NCI-H187 treated with DMSO at 0.1 percent for 48 hours (cell line): Measurements from ENCODE around the gene MRAP2.
"Not testable (repeated sequence)": the region's sequence is repeated elsewhere in the genome, so short reads cannot be mapped to it uniquely, and the experiment has no call there.

Source experiments
- DNase-seq: peaks from one replicate; lab custom pipeline; 2025; lab: John Stamatoyannopoulos, UW

The MRAP2 gene

DNA sequence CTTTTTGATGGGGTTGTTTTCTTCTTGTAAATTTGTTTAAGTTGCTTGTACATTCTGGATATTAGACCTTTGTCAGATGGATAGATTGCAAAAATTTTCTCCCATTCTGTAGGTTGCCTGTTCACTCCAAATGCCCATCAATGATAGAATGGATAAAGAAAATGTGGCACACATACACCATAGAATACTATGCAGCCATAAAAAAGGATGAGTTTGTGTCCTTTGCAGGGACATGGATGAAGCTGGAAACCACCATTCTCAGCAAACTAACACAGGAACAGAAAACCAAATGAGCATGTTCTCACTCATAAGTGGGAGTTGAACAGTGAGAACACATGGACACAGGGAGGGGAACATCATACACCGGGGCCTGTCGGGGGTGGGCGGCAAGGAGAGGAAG lies 1.6 kb upstream of the MRAP2 start:
- DNase-seq = not testable (repeated sequence)

GRCh38 chr6:84035484-84035883 lies 1.9 kb downstream of the MRAP2 start:
- no peak for DNase-seq

GRCh38 chr6:84037425-84038089 lies 4.0 kb downstream of the MRAP2 start:
- DNase-seq = no peak

DNA sequence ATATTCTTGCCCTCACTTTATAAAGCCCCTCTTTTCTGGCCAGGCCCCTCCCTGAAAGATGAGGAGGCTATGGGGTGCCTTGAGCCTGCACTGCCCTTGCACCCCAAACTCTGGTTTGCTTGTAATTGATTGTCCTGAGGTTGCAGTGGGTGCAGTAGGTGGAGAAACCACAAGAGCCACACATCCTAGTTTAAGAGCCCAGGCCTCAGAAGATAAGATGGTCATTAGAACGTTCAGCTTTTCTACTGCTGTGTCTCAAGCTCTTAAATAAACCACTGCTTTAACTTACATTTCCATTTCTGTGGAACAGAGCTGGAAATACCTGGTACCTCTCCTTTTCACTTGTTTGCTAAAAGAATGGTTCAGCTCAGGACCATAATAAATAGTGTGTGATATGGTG lies 9.0 kb downstream of the MRAP2 start:
- no peak for DNase-seq

DNA sequence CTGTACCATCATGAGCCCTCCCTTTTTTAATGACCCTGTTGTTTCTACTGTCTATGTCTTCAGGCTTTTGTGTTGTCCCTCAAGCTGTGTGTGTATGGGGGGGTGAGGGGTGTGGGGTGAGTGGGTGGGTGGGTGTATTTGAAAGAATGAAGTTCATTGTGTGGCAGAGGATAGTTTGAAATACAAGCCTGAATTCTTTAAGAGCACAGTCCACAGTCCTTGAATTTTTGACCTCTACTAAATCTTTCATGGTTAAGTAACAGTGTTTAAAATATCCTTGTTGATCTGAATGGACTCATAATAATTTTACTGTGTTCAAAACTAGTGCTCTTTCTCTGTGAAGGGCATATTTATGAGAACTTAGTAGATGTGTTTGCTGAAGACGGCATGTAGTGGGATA lies 10.0 kb downstream of the MRAP2 start:
- no peak for DNase-seq

GRCh38 chr6:84046755-84047154 lies 13.2 kb downstream of the MRAP2 start:
- DNase-seq = no peak

GRCh38 chr6:84048588-84048987 lies 15.0 kb downstream of the MRAP2 start:
- DNase-seq = no peak

DNA sequence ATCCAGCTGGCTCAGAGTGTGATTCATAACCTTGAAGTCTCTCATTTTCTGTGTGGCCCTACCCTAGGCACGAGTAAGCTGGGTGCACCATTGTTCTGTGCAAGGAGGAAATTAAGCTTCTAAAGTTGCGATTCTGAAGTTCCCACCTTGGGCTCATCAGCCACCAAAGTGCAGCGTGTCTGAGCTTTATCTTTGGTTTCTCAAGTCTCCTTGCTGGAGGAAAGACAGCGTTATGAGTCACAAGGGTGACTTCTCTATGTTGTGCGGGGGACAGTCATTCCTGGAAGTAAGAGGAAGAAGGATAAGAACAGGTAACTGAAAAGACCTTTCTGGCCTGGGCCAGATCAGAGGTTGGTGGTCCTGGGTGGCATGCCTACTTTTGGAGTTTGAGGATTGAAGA lies 16.8 kb downstream of the MRAP2 start:
- DNase-seq = no peak

DNA sequence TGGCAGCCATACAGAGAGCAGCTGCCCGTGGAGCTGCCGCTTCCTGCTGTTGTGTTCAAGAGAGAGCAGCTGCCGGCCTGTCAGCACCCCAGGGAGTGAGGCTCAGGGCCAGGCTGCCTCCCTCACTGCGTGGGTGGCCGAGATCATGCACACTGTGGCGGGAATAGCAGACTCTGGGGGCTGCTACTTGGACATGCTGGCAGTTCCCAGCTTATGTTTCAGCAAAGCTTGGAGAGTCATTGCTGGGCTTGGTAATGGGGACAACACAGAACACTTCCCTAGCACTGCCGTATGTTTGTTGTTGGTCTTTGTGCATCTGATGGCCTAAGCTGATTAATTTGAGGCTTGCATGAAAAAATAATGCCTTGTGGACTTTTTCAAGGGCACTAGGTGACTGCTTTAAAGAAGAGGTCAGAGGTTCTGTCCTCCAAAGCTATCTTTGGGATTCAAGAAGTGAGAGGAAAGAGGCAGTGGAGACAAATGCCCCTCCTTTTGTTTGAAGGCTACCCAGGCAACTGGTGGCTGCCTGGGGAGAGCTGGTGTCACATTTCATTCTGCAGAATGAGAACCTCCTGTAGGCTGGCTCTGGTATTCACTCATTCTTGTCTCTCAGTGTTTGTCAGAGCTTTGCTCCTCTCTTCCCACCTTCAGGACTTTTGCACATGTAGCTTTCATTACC lies 18.8 kb downstream of the MRAP2 start:
- DNase-seq = peak; percentile 77

GRCh38 chr6:84052883-84053241 lies 19.3 kb downstream of the MRAP2 start:
- no peak for DNase-seq

GRCh38 chr6:84055647-84056046 lies 22.1 kb downstream of the MRAP2 start:
- DNase-seq = no peak

GRCh38 chr6:84057908-84058307 lies 24.3 kb downstream of the MRAP2 start:
- DNase-seq = no peak

DNA sequence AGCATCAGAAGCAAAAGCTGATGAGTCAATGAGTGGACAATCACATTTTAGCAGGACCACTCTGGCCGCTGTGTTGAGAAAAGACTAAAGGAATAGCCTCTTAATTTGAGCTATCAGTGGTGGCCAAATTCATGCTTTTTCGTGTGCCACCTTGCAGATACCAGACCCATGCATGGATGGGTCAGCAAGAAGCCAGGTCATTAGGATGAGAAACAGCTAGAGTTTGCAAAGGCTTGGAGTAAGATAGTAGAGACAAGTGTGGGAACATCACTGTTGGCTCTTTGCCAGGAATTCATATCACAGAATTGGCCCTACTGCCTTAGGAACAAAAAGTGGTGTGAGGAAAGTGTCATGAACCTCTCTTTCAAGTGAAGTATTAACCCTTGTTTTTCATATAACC lies 25.5 kb downstream of the MRAP2 start:
- no peak for DNase-seq

GRCh38 chr6:84061174-84061573 lies 27.6 kb downstream of the MRAP2 start:
- no peak for DNase-seq

GRCh38 chr6:84061613-84062398 lies 28.2 kb downstream of the MRAP2 start:
- no peak for DNase-seq

GRCh38 chr6:84062519-84063154 lies 29.1 kb downstream of the MRAP2 start:
- DNase-seq = no peak

DNA sequence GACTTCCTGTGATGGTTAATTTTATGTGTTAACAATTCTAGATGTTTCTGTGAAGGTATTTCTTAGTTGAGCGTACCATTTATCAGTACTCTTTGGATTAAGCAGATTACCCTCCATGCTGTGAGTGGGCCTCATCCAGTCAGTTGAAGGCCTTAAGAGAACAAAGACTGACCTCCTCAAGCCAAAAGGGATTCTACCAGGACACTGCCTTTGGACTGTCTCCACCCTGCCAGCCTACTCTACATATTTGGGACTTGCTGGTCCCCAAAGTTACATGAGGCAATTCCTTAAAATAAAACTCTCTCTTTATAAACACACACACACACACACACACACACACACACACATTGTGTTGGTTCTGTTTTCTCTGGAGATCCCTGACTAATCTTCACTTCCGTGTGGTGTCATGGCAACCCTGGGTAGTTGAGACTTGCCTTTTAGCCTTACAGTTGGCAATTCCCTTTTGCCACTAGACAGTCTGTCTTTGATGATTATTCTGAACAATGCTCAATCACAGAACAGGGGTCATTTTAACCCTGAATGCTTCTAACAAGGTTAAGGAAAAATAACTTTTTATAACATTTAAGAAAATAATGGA lies 32.2 kb downstream of the MRAP2 start:
- DNase-seq = no peak

DNA sequence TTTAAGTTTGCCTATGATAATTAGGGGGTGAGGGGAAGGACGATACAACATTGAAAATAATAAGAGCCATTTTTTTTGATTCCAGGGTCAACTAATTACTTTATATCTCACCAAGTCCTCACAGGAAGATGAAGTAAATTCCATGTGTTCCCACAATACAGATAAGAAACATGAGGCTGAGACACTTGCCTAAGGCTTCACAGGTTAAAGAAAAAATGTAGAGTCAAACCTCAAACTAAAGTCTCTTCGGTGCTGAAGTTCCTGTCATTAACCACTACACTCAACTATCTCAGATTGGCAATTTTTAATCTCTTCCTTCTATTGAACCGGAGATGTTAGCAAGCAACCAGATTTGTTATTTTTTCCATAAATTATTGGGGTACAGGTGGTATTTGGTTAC lies 33.0 kb downstream of the MRAP2 start:
- no peak for DNase-seq

GRCh38 chr6:84068873-84069272 lies 35.3 kb downstream of the MRAP2 start:
- DNase-seq = not testable (repeated sequence)

GRCh38 chr6:84072442-84072997 lies 38.9 kb downstream of the MRAP2 start:
- DNase-seq = no peak

DNA sequence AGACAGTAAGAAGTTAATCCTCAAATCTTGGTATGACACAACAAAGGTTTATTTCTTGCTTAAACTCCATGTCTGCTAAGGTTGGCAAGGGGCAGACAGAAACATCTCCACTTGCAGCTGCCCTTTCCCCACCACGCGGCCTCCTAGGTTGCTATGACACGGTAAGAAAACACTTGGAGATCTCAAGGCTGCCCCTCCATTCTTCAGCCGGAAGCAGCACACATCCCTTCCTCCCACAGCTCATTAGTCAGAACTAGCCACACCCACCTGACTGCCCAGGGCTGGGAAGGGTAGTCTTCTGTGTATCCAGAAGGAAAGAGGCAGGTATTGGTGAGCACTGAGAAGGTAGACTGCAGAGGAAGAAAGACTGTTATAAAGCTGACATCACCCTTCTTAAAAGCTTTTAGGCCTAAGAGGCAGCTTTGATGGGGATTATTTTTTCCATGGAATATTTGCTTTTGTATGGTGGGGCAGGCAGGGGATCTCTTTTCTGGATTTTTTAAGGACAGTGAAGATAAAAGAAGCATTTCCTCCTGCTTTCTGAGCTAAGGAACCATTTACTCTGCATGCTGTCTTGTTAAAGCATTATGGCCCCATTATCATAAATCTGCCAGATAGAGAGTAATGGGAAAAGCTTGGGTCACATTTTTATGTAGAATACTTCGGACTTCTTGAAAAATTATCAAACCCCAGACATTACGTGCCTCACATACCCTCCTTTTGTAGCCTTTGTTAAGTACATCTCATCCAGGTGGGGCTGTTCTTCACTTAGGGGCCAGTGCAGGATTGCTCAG lies 41.6 kb downstream of the MRAP2 start:
- DNase-seq = peak; percentile 34
